K562 (cell line): ENCODE data around the gene TPGS2. TPM values are rescaled to one million over a fixed set of nuclear protein-coding genes. Genes with fewer than 3 reads are reported as not detected.
A peak's percentile ranks its signal among the peaks of the same experiment; 100 is the strongest.

ENCODE experiments used
- ATAC-seq: fragments of 200-7000 bp; cut with Tn5 transposase; 3 replicates; pipeline ENCODE4 v1.9.1; 2020; ENCODE audit warnings: moderate library complexity
- Bru-seq: library from RNA; stranded (reverse); fragments of 400-500 nt; gene quantifications from one replicate; lab custom pipeline; 2021; lab: Mats Ljungman, UMichigan
- BruChase-seq, 2 experiments: library from RNA; stranded (reverse); fragments of 400-500 nt; gene quantifications; one replicate each; lab custom pipeline; 2021; lab: Mats Ljungman, UMichigan
- BruUV-seq: library from RNA; stranded (reverse); fragments of 400-500 nt; replicated peaks from 2 replicates; lab custom pipeline; 2021; lab: Mats Ljungman, UMichigan
- CTCF ChIA-PET: fragments of 300-600 bp; formaldehyde crosslinking; extraction: SDS; loops from one replicate; lab custom pipeline; 2021; ENCODE audit warnings: low intra/inter-chr PET ratio; lab: Yijun Ruan, JAX
- POLR2A ChIA-PET: fragments of 300-600, 350-650 bp; sonication (Branson Sonifier 250); formaldehyde crosslinking; extraction: SDS; loops from one replicate; lab custom pipeline; 2021; ENCODE audit warnings: antibody characterized with exemption, inconsistent platforms; lab: Yijun Ruan, JAX
- DNase-seq, 4 experiments: peaks; one replicate each; pipeline versions ENCODE4 v3.0.0 to v3.0.0-alpha.2; 2011 to 2018; ENCODE audit warnings: low spot score in 3 of 4, mixed read lengths in 3 of 4; ENCODE audit errors: extremely low read depth in 1 of 4
- FAIRE-seq: peaks from 2 replicates; lab custom pipeline; 2011; peaks lifted over from hg19 to GRCh38; lab: Jason Lieb, UNC
- H2AFZ ChIP-seq: 2 replicates; pipeline ENCODE4 v1.6.0; 2011; ENCODE audit warnings: low read depth, low read length, control low read depth, inconsistent platforms
- H3K27ac ChIP-seq: fragments of 200-600 bp; 3 replicates; pipeline ENCODE4 v1.8.0; 2011; ENCODE audit warnings: low read depth, mild to moderate bottlenecking, control low read depth, inconsistent platforms, low read length, moderate library complexity, mixed read lengths; ENCODE audit errors: extremely low read depth
- H3K27me3 ChIP-seq, 2 experiments: fragments of 300-600 bp in 1 of 2; 2 replicates in 1 of 2; 3 replicates in 1 of 2; pipeline versions ENCODE4 v1.6.0 to v1.8.0; 2011; ENCODE audit warnings: inconsistent platforms in 2 of 2, low read length in 2 of 2, mild to moderate bottlenecking in 1 of 2, mixed read lengths in 1 of 2, moderate library complexity in 1 of 2; ENCODE audit not compliant: control insufficient read depth in 2 of 2, insufficient read depth in 2 of 2
- H3K36me3 ChIP-seq: fragments of 300-600 bp; 3 replicates; pipeline ENCODE4 v1.8.0; 2011; ENCODE audit warnings: mild to moderate bottlenecking, low read length, inconsistent platforms; ENCODE audit not compliant: control insufficient read depth, insufficient read depth
- H3K4me1 ChIP-seq, 2 experiments: fragments of 200-600 bp in 1 of 2; replicated peaks in 1 of 2; 2 replicates in 1 of 2; 3 replicates in 1 of 2; pipeline versions ENCODE4 v1.5.1 to v1.8.0; 2011; ENCODE audit warnings: inconsistent platforms in 2 of 2, low read length in 2 of 2, mild to moderate bottlenecking in 1 of 2, mixed read lengths in 1 of 2, moderate library complexity in 1 of 2; ENCODE audit not compliant: control insufficient read depth in 2 of 2, insufficient read depth in 2 of 2
- H3K4me2 ChIP-seq: 2 replicates; pipeline ENCODE4 v1.6.1; 2011; ENCODE audit warnings: low read length, control low read depth, inconsistent platforms, mixed read lengths; ENCODE audit not compliant: insufficient read depth
- H3K4me3 ChIP-seq: fragments of 200-600 bp; sonication (generic), shearing (Covaris generic); 2 replicates; pipeline ENCODE4 v1.5.1; 2016; ENCODE audit warnings: control low read depth, inconsistent platforms
- H3K79me2 ChIP-seq: fragments of 200-600 bp; 3 replicates; pipeline ENCODE4 v1.8.0; 2011; ENCODE audit warnings: low read length, inconsistent platforms; ENCODE audit not compliant: control insufficient read depth, insufficient read depth
- H3K9ac ChIP-seq, 2 experiments: 2 replicates each; pipeline versions ENCODE4 v1.6.0 to v1.6.1; 2011; ENCODE audit warnings: low read depth in 2 of 2, low read length in 2 of 2, control low read depth in 1 of 2, inconsistent platforms in 1 of 2, mild to moderate bottlenecking in 1 of 2, mixed read lengths in 1 of 2; ENCODE audit not compliant: insufficient read depth in 1 of 2
- H3K9me1 ChIP-seq: one replicate; pipeline ENCODE4 v1.6.0; 2011; ENCODE audit warnings: inconsistent platforms, mild to moderate bottlenecking, low read length, moderate library complexity; ENCODE audit not compliant: control insufficient read depth, insufficient read depth
- H3K9me3 ChIP-seq: replicated peaks from 2 replicates; pipeline ENCODE4 v1.5.1; 2011; ENCODE audit warnings: low read depth, low read length, inconsistent platforms; ENCODE audit not compliant: control insufficient read depth, insufficient read depth
- H4K20me1 ChIP-seq: replicated peaks from 2 replicates; pipeline ENCODE4 v1.6.1; 2011; ENCODE audit warnings: low read length, inconsistent platforms, mixed read lengths; ENCODE audit not compliant: control insufficient read depth, insufficient read depth
- CXXC5 ChIP-seq: fragments of 250-450 bp; sonication (Bioruptor Pico); IDR thresholded peaks from 2 replicates; pipeline ENCODE4 v1.8.0; 2022; ENCODE audit warnings: inconsistent platforms, mild to moderate bottlenecking, moderate library complexity
- FOXJ2 ChIP-seq: fragments of 200-800 bp; sonication (Bioruptor generic); IDR thresholded peaks from 2 replicates; pipeline ENCODE4 v1.6.1; 2016; ENCODE audit warnings: missing genetic modification characterization, missing compliant biosample characterization
- POLR3A ChIP-seq: IDR thresholded peaks from 2 replicates; pipeline ENCODE4 v1.6.1; 2011; ENCODE audit warnings: borderline replicate concordance, mild to moderate bottlenecking, moderate library complexity; ENCODE audit not compliant: insufficient read length, insufficient read depth; ENCODE audit errors: extremely low read depth
- TBP ChIP-seq: optimal IDR thresholded peaks from 2 replicates; pipeline ENCODE3; 2011; ENCODE audit warnings: low read depth, low read length, improper control_type of control experiment
- ZNF165 ChIP-seq: fragments of 250-450 bp; sonication (Bioruptor Pico); IDR thresholded peaks from 2 replicates; pipeline ENCODE4 v1.4.0; 2020; ENCODE audit warnings: borderline replicate concordance
- ZNF668 ChIP-seq: fragments of 250-450 bp; sonication (Bioruptor Pico); IDR thresholded peaks from 2 replicates; pipeline ENCODE4 v1.8.0; 2022; ENCODE audit warnings: mild to moderate bottlenecking, inconsistent platforms
- ZNF778 ChIP-seq: fragments of 450-650 bp; formaldehyde crosslinking; IDR thresholded peaks from 2 replicates; pipeline ENCODE4 v1.4.0; 2020; ENCODE audit warnings: mild to moderate bottlenecking, moderate library complexity
- WGBS: fragments of 100-300 bp; shearing (Covaris generic); methylation state at CpG from one replicate; pipeline ENCODE4 v1.1.6; 2016; ENCODE audit warnings: low coverage, mixed read lengths; ENCODE audit not compliant: insufficient coverage; ENCODE audit errors: missing lambda C conversion rate; 5-methylcytosine and 5-hydroxymethylcytosine counted together
- in situ Hi-C: fragments of 300-500 bp; cut with MboI; formaldehyde crosslinking; loops from 4 replicates; pipeline ENCODE4 v1.15.0; 2018; ENCODE audit warnings: inconsistent platforms, mixed read lengths
- intact Hi-C: fragments of 100-400 bp; cut with micrococcal nuclease; formaldehyde crosslinking; loops from 2 replicates; pipeline ENCODE4 v1.14.2; 2022
- long read RNA-seq, 3 experiments: library from polyadenylated mRNA in 2 of 3; library from RNA in 1 of 3; unstranded in 2 of 3; stranded (forward) in 1 of 3; transcript quantifications; one replicate each; pipeline ENCODE4 v2.0.0, GENCODE V29; 2019 to 2022
- polyA minus RNA-seq, 3 experiments: library from RNA; depleted of rRNA, polyadenylated mRNA; stranded (reverse); fragments of >200 nt; gene quantifications; 2 replicates each; pipeline ENCODE4 v1.2.3, GENCODE V29; 2011
- polyA plus RNA-seq, 8 experiments: library from polyadenylated mRNA; depleted of rRNA in 4 of 8; stranded (reverse) in 5 of 8; unstranded in 3 of 8; fragments of >200 nt; fragmentation: Nextera tagmentation in 2 of 8; fragmentation: Illumina TruSeq in 1 of 8; extraction: Ambion mirVana in 2 of 8; extraction: Trizol in 1 of 8; gene quantifications; 2 replicates each; pipeline versions ENCODE4 v1.2.1 to v1.2.3, GENCODE V29; 2011 to 2014; ENCODE audit warnings: inconsistent platforms in 1 of 8, missing spikeins in 1 of 8
- total RNA-seq, 7 experiments: library from RNA; depleted of rRNA in 6 of 7; stranded (reverse); fragments of >200 nt in 6 of 7; fragmentation: Illumina TruSeq in 2 of 7; extraction: Trizol in 2 of 7; gene quantifications; 2 replicates each; pipeline versions ENCODE4 v1.2.1 to v1.2.3, GENCODE V29; 2011 to 2021; ENCODE audit warnings: low replicate concordance in 1 of 7
- TF ChIP-seq, protein P1 (sequence below): fragments of 250-450 bp; sonication (Bioruptor Pico); IDR thresholded peaks from 2 replicates; pipeline ENCODE4 v1.4.0; 2020

Gene TPGS2, protein sequence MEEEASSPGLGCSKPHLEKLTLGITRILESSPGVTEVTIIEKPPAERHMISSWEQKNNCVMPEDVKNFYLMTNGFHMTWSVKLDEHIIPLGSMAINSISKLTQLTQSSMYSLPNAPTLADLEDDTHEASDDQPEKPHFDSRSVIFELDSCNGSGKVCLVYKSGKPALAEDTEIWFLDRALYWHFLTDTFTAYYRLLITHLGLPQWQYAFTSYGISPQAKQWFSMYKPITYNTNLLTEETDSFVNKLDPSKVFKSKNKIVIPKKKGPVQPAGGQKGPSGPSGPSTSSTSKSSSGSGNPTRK
- 109 and 142 TPM in 2 replicates for total RNA-seq (2011; cell fraction: chromatin; rRNA removed; ENCODE audit: low replicate concordance)
- 95.9 and 115 TPM in 2 replicates for total RNA-seq (2011; cell fraction: nucleolus; rRNA removed)
- 155 and 218 TPM in 2 replicates for total RNA-seq (2011; cell fraction: nucleoplasm; rRNA removed)
- total RNA-seq (2014; rRNA removed) (108 and 111 TPM in 2 replicates), total RNA-seq (2014; rRNA removed; fragmentation: Illumina TruSeq; extraction: Trizol) (116 and 125 TPM in 2 replicates), total RNA-seq (2015; rRNA removed; fragmentation: Illumina TruSeq; extraction: Trizol) (132 and 136 TPM in 2 replicates), total RNA-seq (2021) (148 and 152 TPM in 2 replicates), polyA plus RNA-seq (2011; rRNA removed) (449 and 498 TPM in 2 replicates), polyA plus RNA-seq (2014; fragmentation: Illumina TruSeq; extraction: Trizol) (229 and 274 TPM in 2 replicates), polyA plus RNA-seq (2014; fragmentation: Nextera tagmentation; extraction: Ambion mirVana) (100 to 1,000 TPM in 1 of 2 experiments, 10 to 100 TPM in 1; 94.2 to 113 TPM), polyA plus RNA-seq (2014; rRNA removed) (134 and 182 TPM in 2 replicates), polyA minus RNA-seq (2011; rRNA and poly(A)+ RNA removed) (348 and 372 TPM in 2 replicates), Bru-seq, nascent RNA (percentile 86 among the genes with signal in this experiment), BruChase-seq, experiment 1, labeled RNA remaining after a 2-hour chase (percentile 86 among the genes with signal in this experiment), BruChase-seq, experiment 2, labeled RNA remaining after a 6-hour chase (percentile 80 among the genes with signal in this experiment)
- polyA plus RNA-seq (2011; cell fraction: cytosol; rRNA removed), result 444 and 495 TPM in 2 replicates
- polyA plus RNA-seq (2011; cell fraction: nucleus; rRNA removed), result 172 and 219 TPM in 2 replicates
- polyA plus RNA-seq (2012), result 186 and 203 TPM in 2 replicates
- polyA minus RNA-seq (2011; cell fraction: cytosol; rRNA and poly(A)+ RNA removed), result 140 and 165 TPM in 2 replicates
- polyA minus RNA-seq (2011; cell fraction: nucleus; rRNA and poly(A)+ RNA removed), result 76.6 and 137 TPM in 2 replicates
- long read RNA-seq, experiment 1, full-length matches to known transcripts, result 465 of 549 reads
- long read RNA-seq, experiment 1, partial matches to known transcripts, result 7 of 549 reads
- long read RNA-seq, experiment 1, other reads (novel, unspliced or antisense), result 77 of 549 reads
- long read RNA-seq, experiment 2, full-length matches to known transcripts, result 105 of 149 reads
- long read RNA-seq, experiment 2, partial matches to known transcripts, result 5 of 149 reads
- long read RNA-seq, experiment 2, other reads (novel, unspliced or antisense), result 39 of 149 reads
- long read RNA-seq, experiment 3, full-length matches to known transcripts, result 190 of 212 reads
- long read RNA-seq, experiment 3, partial matches to known transcripts, result 3 of 212 reads
- long read RNA-seq, experiment 3, other reads (novel, unspliced or antisense), result 19 of 212 reads

DNA sequence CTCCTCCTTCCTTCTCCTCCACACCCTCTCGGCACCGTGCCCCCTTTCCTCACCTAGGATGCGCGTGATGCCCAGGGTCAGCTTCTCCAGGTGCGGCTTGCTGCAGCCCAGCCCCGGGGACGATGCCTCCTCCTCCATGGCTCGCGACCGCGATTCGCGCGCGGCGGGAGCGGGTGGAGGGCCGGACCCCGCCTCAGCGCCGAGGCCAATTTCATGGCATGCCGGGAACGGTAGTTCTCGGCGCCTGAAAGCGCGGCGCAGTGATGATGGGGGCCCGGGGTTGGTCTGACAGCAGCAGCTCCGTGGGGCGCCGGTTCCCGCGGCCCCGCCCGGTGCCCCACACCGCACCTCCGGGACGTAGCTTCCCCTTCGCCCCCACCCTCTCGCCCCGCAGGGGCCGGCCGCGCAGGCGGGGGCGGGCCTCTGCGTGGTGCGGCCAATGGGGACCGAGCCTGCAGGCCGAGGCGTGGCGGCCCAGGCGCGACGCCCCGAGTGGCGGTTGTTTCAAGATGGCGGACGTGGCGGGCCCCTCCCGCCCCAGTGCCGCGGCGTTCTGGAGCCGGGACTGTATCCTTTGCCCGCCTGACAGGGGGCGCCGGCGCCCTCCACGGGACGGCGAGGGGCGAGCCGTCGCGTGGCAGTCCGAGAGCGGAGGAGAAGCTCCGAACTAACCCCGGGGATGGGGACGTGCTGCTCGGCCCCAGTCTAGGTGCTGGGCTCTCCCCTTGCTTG is at the start of gene TPGS2, which contains the start of gene KIAA1328:
TPGS2 (minus strand) TSS at position 373 of the 732 bp plus-strand sequence; CDS start at position 138, 235 bp downstream.
KIAA1328 (plus strand) TSS at position 498 of the 732 bp plus-strand sequence; CDS start at position 510, 12 bp downstream.
- Histone ChIP-seq H3K36me3 (peaks cover 22% of the 10 kb centered on the region), H3K9ac (peak within 1 kb of the TSS; percentile 89 to 97), H3K9me1 (no peaks in the 10 kb centered on the region), H3K4me2 (peak within 1 kb of the TSS; percentile 99), H2AFZ (peak within 1 kb of the TSS; percentile 99), H3K4me1 (peaks cover 3 to 24% of the 10 kb centered on the region in 2 experiments; a peak in 3 of 5 replicates), H3K9me3 (no peaks in the 10 kb centered on the region), H3K27ac (peak within 1 kb of the TSS; percentile 87), H3K27me3 (no peaks in the 10 kb centered on the region; a peak in 1 of 5 replicates), H4K20me1 (no peaks in the 10 kb centered on the region), H3K4me3 (peak within 1 kb of the TSS; percentile 95), H3K79me2 (peaks cover 74% of the 10 kb centered on the region)
- peak; percentile 94 to 96 (median 96) for DNase-seq
- BruUV-seq, result no TSS peak
- ATAC-seq, result peak; percentile 94
- ChIA-PET POLR2A (interaction anchor here (0.7 to 2.5 kb wide), 11 partner anchors 10 to 848 kb away, joined by 3 to 19 read pairs (median 4); no protein-coding TSS in a partner anchor), CTCF (interaction anchor here (0.6 to 1.2 kb wide), 3 partner anchors 36 to 505 kb away, joined by 3 to 4 read pairs (median 3); no protein-coding TSS in a partner anchor)
- FAIRE-seq, result no peak
- WGBS, result under 1% methylated on average over 62 of the region's 83 CpGs
- in situ Hi-C loops, result no loop called here
- intact Hi-C loops, result no loop called here
- no peak for TF ChIP-seq ZNF668
- peak; percentile 55 for TF ChIP-seq TBP
- TF ChIP-seq ZNF778, result no peak
- no peak for TF ChIP-seq POLR3A
- TF ChIP-seq ZNF165, result no peak
- TF ChIP-seq FOXJ2 (tag), result 0 out of 2 replicates have a peak, but pooled peaks have one; percentile 16
- peak; percentile 98 for TF ChIP-seq CXXC5 (CRISPR knock-in tag)
- TF ChIP-seq, protein P1, sequence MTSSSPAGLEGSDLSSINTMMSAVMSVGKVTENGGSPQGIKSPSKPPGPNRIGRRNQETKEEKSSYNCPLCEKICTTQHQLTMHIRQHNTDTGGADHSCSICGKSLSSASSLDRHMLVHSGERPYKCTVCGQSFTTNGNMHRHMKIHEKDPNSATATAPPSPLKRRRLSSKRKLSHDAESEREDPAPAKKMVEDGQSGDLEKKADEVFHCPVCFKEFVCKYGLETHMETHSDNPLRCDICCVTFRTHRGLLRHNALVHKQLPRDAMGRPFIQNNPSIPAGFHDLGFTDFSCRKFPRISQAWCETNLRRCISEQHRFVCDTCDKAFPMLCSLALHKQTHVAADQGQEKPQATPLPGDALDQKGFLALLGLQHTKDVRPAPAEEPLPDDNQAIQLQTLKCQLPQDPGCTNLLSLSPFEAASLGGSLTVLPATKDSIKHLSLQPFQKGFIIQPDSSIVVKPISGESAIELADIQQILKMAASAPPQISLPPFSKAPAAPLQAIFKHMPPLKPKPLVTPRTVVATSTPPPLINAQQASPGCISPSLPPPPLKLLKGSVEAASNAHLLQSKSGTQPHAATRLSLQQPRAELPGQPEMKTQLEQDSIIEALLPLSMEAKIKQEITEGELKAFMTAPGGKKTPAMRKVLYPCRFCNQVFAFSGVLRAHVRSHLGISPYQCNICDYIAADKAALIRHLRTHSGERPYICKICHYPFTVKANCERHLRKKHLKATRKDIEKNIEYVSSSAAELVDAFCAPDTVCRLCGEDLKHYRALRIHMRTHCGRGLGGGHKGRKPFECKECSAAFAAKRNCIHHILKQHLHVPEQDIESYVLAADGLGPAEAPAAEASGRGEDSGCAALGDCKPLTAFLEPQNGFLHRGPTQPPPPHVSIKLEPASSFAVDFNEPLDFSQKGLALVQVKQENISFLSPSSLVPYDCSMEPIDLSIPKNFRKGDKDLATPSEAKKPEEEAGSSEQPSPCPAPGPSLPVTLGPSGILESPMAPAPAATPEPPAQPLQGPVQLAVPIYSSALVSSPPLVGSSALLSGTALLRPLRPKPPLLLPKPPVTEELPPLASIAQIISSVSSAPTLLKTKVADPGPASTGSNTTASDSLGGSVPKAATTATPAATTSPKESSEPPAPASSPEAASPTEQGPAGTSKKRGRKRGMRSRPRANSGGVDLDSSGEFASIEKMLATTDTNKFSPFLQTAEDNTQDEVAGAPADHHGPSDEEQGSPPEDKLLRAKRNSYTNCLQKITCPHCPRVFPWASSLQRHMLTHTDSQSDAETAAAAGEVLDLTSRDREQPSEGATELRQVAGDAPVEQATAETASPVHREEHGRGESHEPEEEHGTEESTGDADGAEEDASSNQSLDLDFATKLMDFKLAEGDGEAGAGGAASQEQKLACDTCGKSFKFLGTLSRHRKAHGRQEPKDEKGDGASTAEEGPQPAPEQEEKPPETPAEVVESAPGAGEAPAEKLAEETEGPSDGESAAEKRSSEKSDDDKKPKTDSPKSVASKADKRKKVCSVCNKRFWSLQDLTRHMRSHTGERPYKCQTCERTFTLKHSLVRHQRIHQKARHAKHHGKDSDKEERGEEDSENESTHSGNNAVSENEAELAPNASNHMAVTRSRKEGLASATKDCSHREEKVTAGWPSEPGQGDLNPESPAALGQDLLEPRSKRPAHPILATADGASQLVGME (CRISPR knock-in tag), result peak; percentile 64; the same call in 1 of the 2 replicates
